ENCODE results near the gene COL8A1. TPM values are rescaled to one million over a fixed set of nuclear protein-coding genes. Genes with fewer than 3 reads are reported as not detected.

The COL8A1 gene
- total and polyA plus RNA-seq, 4 experiments from 2014 or later, result not detected

- Mint-ChIP-seq H3K9me3 (peaks cover 0 to 8% (median 4%) of the 10 kb centered on the region in 8 donors), H3K4me1 (no peaks in the 10 kb centered on the region), H3K27me3 (peaks cover 1 to 2% of the 10 kb centered on the region in 2 donors), H3K4me3 (no peak overlapping the region), H3K36me3 (peaks cover 0 to 2% of the 10 kb centered on the region in 2 donors), H3K27ac (no peak overlapping the region)
- Histone ChIP-seq H3K4me1 (ENCODE audit: insufficient read depth, low read length) (no peaks in the 10 kb centered on the region), H3K4me3 (ENCODE audit: low read length in 2 of 2) (no peak overlapping the region), H3K27me3 (ENCODE audit: insufficient read depth, low read length) (no peaks in the 10 kb centered on the region), H3K27ac (ENCODE audit: low read depth, low read length) (no peak overlapping the region), H3K36me3 (ENCODE audit: insufficient read depth, low read length) (no peaks in the 10 kb centered on the region), H3K9me3 (ENCODE audit: control insufficient read depth in 1 of 2, low read length in 2 of 2) (no peaks in the 10 kb centered on the region)
- ChIA-PET POLR2A (ENCODE audit: partially characterized antibody) (no interaction called here), CTCF (ENCODE audit: partially characterized antibody) (interaction anchor here (1.3 kb wide), 1 partner anchor 9 kb away, joined by 6 read pairs; no protein-coding TSS in a partner anchor)
- intact Hi-C loops (cut with micrococcal nuclease), result no loop called here
- DNase-seq, result no peak
These were observed 161.0 kb downstream of the COL8A1 start for GRCh38 chr3:99799422-99799821.

- H3K36me3 ChIP-seq (ENCODE audit: insufficient read depth, low read length), result no peaks in the 10 kb centered on the region
- no peak for DNase-seq
- no peaks in the 10 kb centered on the region for H3K27me3 Mint-ChIP-seq
- H3K9me3 Mint-ChIP-seq, result peaks cover 2 to 20% (median 13%) of the 10 kb centered on the region in 8 donors
- no peaks in the 10 kb centered on the region for H3K9me3 ChIP-seq (ENCODE audit: control insufficient read depth in 1 of 2, low read length in 2 of 2)
- peaks cover 2 to 6% of the 10 kb centered on the region in 2 donors for H3K36me3 Mint-ChIP-seq
- ChIA-PET CTCF (ENCODE audit: partially characterized antibody) (no interaction called here), POLR2A (ENCODE audit: partially characterized antibody) (no interaction called here)
- H3K27ac ChIP-seq (ENCODE audit: low read depth, low read length), result no peak overlapping the region
- no peak overlapping the region for H3K4me3 Mint-ChIP-seq
- no peaks in the 10 kb centered on the region for H3K4me1 ChIP-seq (ENCODE audit: insufficient read depth, low read length)
- intact Hi-C loops (cut with micrococcal nuclease), result no loop called here
- no peak overlapping the region for H3K4me3 ChIP-seq (ENCODE audit: low read length in 2 of 2)
- no peaks in the 10 kb centered on the region for H3K27me3 ChIP-seq (ENCODE audit: insufficient read depth, low read length)
- no peak overlapping the region for H3K27ac Mint-ChIP-seq
- H3K4me1 Mint-ChIP-seq, result peaks cover 0 to 5% (median 4%) of the 10 kb centered on the region in 4 donors
These were observed 164.9 kb downstream of the COL8A1 start for GRCh38 chr3:99803297-99803696.

- CTCF ChIA-PET (ENCODE audit: partially characterized antibody), result interaction anchor here (1.6 kb wide), 1 partner anchor 26 kb away, joined by 3 read pairs; no protein-coding TSS in a partner anchor
These were observed 166.8 kb downstream of the COL8A1 start for GRCh38 chr3:99805160-99805559.

GRCh38 chr3:99808163-99808794 is 169.9 kb downstream of the COL8A1 start:
- H3K9me3 Mint-ChIP-seq, result peaks cover 2 to 17% (median 13%) of the 10 kb centered on the region in 8 donors
- Histone ChIP-seq H3K27me3 (ENCODE audit: insufficient read depth, low read length) (no peaks in the 10 kb centered on the region), H3K36me3 (ENCODE audit: insufficient read depth, low read length) (no peaks in the 10 kb centered on the region), H3K9me3 (ENCODE audit: control insufficient read depth in 1 of 2, low read length in 2 of 2) (no peaks in the 10 kb centered on the region), H3K4me3 (ENCODE audit: low read length in 2 of 2) (no peak overlapping the region), H3K4me1 (ENCODE audit: insufficient read depth, low read length) (no peaks in the 10 kb centered on the region), H3K27ac (ENCODE audit: low read depth, low read length) (no peak overlapping the region)
- DNase-seq, result peak in 4 of 5 donors; percentile 32 to 43 (median 38)
- no peak overlapping the region for H3K27ac Mint-ChIP-seq
- no peaks in the 10 kb centered on the region for H3K27me3 Mint-ChIP-seq
- intact Hi-C loops (cut with micrococcal nuclease), result loop anchor here (1.0 kb wide), 1 partner anchor 991 kb away; no protein-coding TSS in a partner anchor
- ChIA-PET POLR2A (ENCODE audit: partially characterized antibody) (no interaction called here), CTCF (ENCODE audit: partially characterized antibody) (interaction anchor here (0.7 to 2.4 kb wide), 14 partner anchors 9 to 991 kb away, joined by 3 to 22 read pairs (median 4); partner anchors contain the start of gene CMSS1)
- no peak overlapping the region for H3K4me3 Mint-ChIP-seq
- H3K4me1 Mint-ChIP-seq, result peaks cover 0 to 5% (median 4%) of the 10 kb centered on the region in 4 donors
- peaks cover 2 to 6% of the 10 kb centered on the region in 2 donors for H3K36me3 Mint-ChIP-seq

More at GRCh38 chr3:99805160-99805559, 166.8 kb downstream of the COL8A1 start:
- H3K27ac ChIP-seq (ENCODE audit: low read depth, low read length), result no peak overlapping the region
- Mint-ChIP-seq H3K4me3 (no peak overlapping the region), H3K27ac (no peak overlapping the region), H3K27me3 (no peaks in the 10 kb centered on the region), H3K9me3 (peaks cover 2 to 20% (median 13%) of the 10 kb centered on the region in 8 donors), H3K36me3 (peaks cover 2 to 6% of the 10 kb centered on the region in 2 donors), H3K4me1 (peaks cover 0 to 5% (median 4%) of the 10 kb centered on the region in 4 donors)
- H3K4me1 ChIP-seq (ENCODE audit: insufficient read depth, low read length), result no peaks in the 10 kb centered on the region
- H3K27me3 ChIP-seq (ENCODE audit: insufficient read depth, low read length), result no peaks in the 10 kb centered on the region
- intact Hi-C loops (cut with micrococcal nuclease), result no loop called here
- POLR2A ChIA-PET (ENCODE audit: partially characterized antibody), result no interaction called here
- H3K4me3 ChIP-seq (ENCODE audit: low read length in 2 of 2), result no peak overlapping the region
- no peak for DNase-seq
- no peaks in the 10 kb centered on the region for H3K9me3 ChIP-seq (ENCODE audit: control insufficient read depth in 1 of 2, low read length in 2 of 2)
- no peaks in the 10 kb centered on the region for H3K36me3 ChIP-seq (ENCODE audit: insufficient read depth, low read length)

GRCh38 chr3:99809565-99809964 is 171.2 kb downstream of the COL8A1 start:
- H3K4me1 Mint-ChIP-seq, result peaks cover 0 to 5% (median 4%) of the 10 kb centered on the region in 4 donors
- no peaks in the 10 kb centered on the region for H3K27me3 ChIP-seq (ENCODE audit: insufficient read depth, low read length)
- DNase-seq, result no peak
- H3K9me3 ChIP-seq (ENCODE audit: control insufficient read depth in 1 of 2, low read length in 2 of 2), result no peaks in the 10 kb centered on the region
- intact Hi-C loops (cut with micrococcal nuclease), result no loop called here
- ChIA-PET POLR2A (ENCODE audit: partially characterized antibody) (interaction anchor here (1.2 kb wide), 1 partner anchor 8 kb away, joined by 5 read pairs; the partner anchor contains the start of gene CMSS1), CTCF (ENCODE audit: partially characterized antibody) (interaction anchor here (0.8 to 2.4 kb wide), 4 partner anchors 9 to 22 kb away, joined by 3 to 22 read pairs (median 7); partner anchors contain the start of gene CMSS1)
- H3K27ac Mint-ChIP-seq, result no peak overlapping the region
- H3K4me1 ChIP-seq (ENCODE audit: insufficient read depth, low read length), result no peaks in the 10 kb centered on the region
- H3K4me3 Mint-ChIP-seq, result no peak overlapping the region
- peaks cover 0 to 11% (median 7%) of the 10 kb centered on the region in 8 donors for H3K9me3 Mint-ChIP-seq
- no peaks in the 10 kb centered on the region for H3K27me3 Mint-ChIP-seq
- H3K4me3 ChIP-seq (ENCODE audit: low read length in 2 of 2), result no peak overlapping the region
- H3K27ac ChIP-seq (ENCODE audit: low read depth, low read length), result no peak overlapping the region
- H3K36me3 Mint-ChIP-seq, result peaks cover 0 to 6% of the 10 kb centered on the region in 2 donors
- no peaks in the 10 kb centered on the region for H3K36me3 ChIP-seq (ENCODE audit: insufficient read depth, low read length)

GRCh38 chr3:99810403-99810802 is 172.0 kb downstream of the COL8A1 start:
- Histone ChIP-seq H3K4me1 (ENCODE audit: insufficient read depth, low read length) (no peaks in the 10 kb centered on the region), H3K9me3 (ENCODE audit: control insufficient read depth in 1 of 2, low read length in 2 of 2) (no peaks in the 10 kb centered on the region), H3K36me3 (ENCODE audit: insufficient read depth, low read length) (no peaks in the 10 kb centered on the region), H3K4me3 (ENCODE audit: low read length in 2 of 2) (no peak overlapping the region), H3K27ac (ENCODE audit: low read depth, low read length) (no peak overlapping the region), H3K27me3 (ENCODE audit: insufficient read depth, low read length) (no peaks in the 10 kb centered on the region)
- Mint-ChIP-seq H3K27me3 (no peaks in the 10 kb centered on the region), H3K4me3 (no peak overlapping the region), H3K27ac (no peak overlapping the region), H3K9me3 (peaks cover 0 to 6% (median 5%) of the 10 kb centered on the region in 8 donors), H3K36me3 (peaks cover 0 to 6% of the 10 kb centered on the region in 2 donors), H3K4me1 (peaks cover 0 to 5% (median 4%) of the 10 kb centered on the region in 4 donors)
- intact Hi-C loops (cut with micrococcal nuclease), result no loop called here
- no peak for DNase-seq
- CTCF ChIA-PET (ENCODE audit: partially characterized antibody), result interaction anchor here (0.9 to 2.4 kb wide), 4 partner anchors 9 to 22 kb away, joined by 4 to 9 read pairs (median 6); no protein-coding TSS in a partner anchor
- POLR2A ChIA-PET (ENCODE audit: partially characterized antibody), result no interaction called here

- Histone ChIP-seq H3K4me3 (ENCODE audit: low read length in 2 of 2) (peak overlapping the region; percentile 59 to 73), H3K36me3 (ENCODE audit: insufficient read depth, low read length) (no peaks in the 10 kb centered on the region), H3K27ac (ENCODE audit: low read depth, low read length) (peak overlapping the region; percentile 80), H3K9me3 (ENCODE audit: control insufficient read depth in 1 of 2, low read length in 2 of 2) (no peaks in the 10 kb centered on the region), H3K27me3 (ENCODE audit: insufficient read depth, low read length) (no peaks in the 10 kb centered on the region), H3K4me1 (ENCODE audit: insufficient read depth, low read length) (peaks cover 20% of the 10 kb centered on the region)
- Mint-ChIP-seq H3K9me3 (peaks cover 0 to 4% (median 0%) of the 10 kb centered on the region in 8 donors), H3K27me3 (no peaks in the 10 kb centered on the region), H3K36me3 (peaks cover 6 to 10% of the 10 kb centered on the region in 2 donors), H3K27ac (peak overlapping the region; percentile 99 to 100 (median 100)), H3K4me3 (peak overlapping the region; percentile 93 to 98 (median 96)), H3K4me1 (peaks cover 25 to 40% (median 34%) of the 10 kb centered on the region in 4 donors)
- ChIA-PET CTCF (ENCODE audit: partially characterized antibody) (interaction anchor here (1.0 to 4.1 kb wide), 5 partner anchors 8 to 1777 kb away, joined by 4 to 22 read pairs (median 4); partner anchors contain the start of gene LNP1), POLR2A (ENCODE audit: partially characterized antibody) (interaction anchor here (1.0 to 1.5 kb wide), 3 partner anchors 8 to 444 kb away, joined by 4 to 10 read pairs (median 5); partner anchors contain the start of gene TBC1D23)
- intact Hi-C loops (cut with micrococcal nuclease), result loop anchor here (1.0 to 5.0 kb wide), 8 partner anchors 60 to 1960 kb away; partner anchors contain the start of genes DCBLD2, LNP1, NXPE3 and PCNP
- DNase-seq, result no peak
These were observed 178.6 kb downstream of the COL8A1 start for GRCh38 chr3:99817047-99817436.

All from CD4-positive, alpha-beta memory T cell (primary cell).